SK-N-MC (cell line): Measurements from ENCODE around the gene SHKBP1.

Experiments
- EZH2 ChIP-seq: fragments of 200-600 bp; sonication (generic); IDR thresholded peaks from one replicate; pipeline ENCODE4 v1.6.1; 2017; ENCODE audit warnings: antibody characterized with exemption
- POLR2AphosphoS5 ChIP-seq: IDR thresholded peaks from 2 replicates; pipeline ENCODE4 v1.6.1; 2012; ENCODE audit warnings: mild to moderate bottlenecking, low read depth, low read length, borderline replicate concordance

DNA sequence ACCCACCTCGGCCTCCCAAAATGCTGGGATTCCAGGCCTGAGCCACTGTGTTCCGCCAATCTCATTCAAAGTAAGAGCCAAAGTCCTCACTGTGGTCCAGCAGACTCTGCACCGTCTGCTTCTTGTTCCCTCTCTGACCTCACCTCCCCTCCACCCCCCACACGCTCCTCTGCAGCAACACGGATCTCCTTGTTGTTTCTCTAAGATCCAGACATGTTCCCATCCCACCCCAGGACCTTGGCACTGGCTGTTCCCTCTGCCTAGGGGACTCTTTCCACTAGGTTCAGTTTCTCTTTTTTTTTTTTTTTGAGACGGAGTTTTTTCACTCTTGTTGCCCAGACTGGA lies 62.9 kb downstream of the SHKBP1 start:
- TF ChIP-seq EZH2 (no peak), POLR2AphosphoS5 (no peak)
